Activated T-helper 1 cell treated with anti-CD3 and anti-CD28 coated beads, Interleukin-12 subunit alpha, Interleukin-12 subunit beta, Interleukin-2, Interleukin-4 antibody, amounts not matched to agents 30 ng/mL and 10 ng/mL and 1 ng/mL, durations not matched to agents 14 hours and 24 hours and 36 hours (primary cell): Measurements from ENCODE around the gene SLC16A7. TPM values are rescaled to one million over a fixed set of nuclear protein-coding genes. Genes with fewer than 3 reads are reported as not detected.

Experiments used
- DNase-seq: peaks from one replicate; pipeline ENCODE4 v3.0.0; 2021; ENCODE audit warnings: low spot score
- H3K27ac Mint-ChIP-seq: one replicate; pipeline ENCODE4 v1.8.0; 2021; ENCODE audit warnings: mild to moderate bottlenecking, mixed read lengths
- H3K27me3 Mint-ChIP-seq: one replicate; pipeline ENCODE4 v1.8.0; 2022; ENCODE audit warnings: mild to moderate bottlenecking, moderate library complexity, mixed read lengths; ENCODE audit not compliant: insufficient read depth
- H3K36me3 Mint-ChIP-seq: one replicate; pipeline ENCODE4 v1.8.0; 2021; ENCODE audit warnings: low read depth, mixed read lengths
- H3K4me1 Mint-ChIP-seq: one replicate; pipeline ENCODE4 v1.8.0; 2021; ENCODE audit warnings: low read depth, mixed read lengths
- H3K4me3 Mint-ChIP-seq: one replicate; pipeline ENCODE4 v1.8.0; 2021; ENCODE audit warnings: mild to moderate bottlenecking, moderate library complexity, mixed read lengths
- H3K9me3 Mint-ChIP-seq: one replicate; pipeline ENCODE4 v1.8.0; 2021; ENCODE audit warnings: mixed read lengths
- intact Hi-C: fragments of 100-400 bp; cut with micrococcal nuclease; formaldehyde crosslinking; loops from one replicate; pipeline ENCODE4 v1.15.1; 2024
- total RNA-seq: library from RNA; stranded (reverse); gene quantifications from 2 replicates; pipeline ENCODE4 v1.2.3, GENCODE V29; 2022

SLC16A7 gene
- total RNA-seq, 1 donor from 2014 or later = 38.7 TPM

GRCh38 chr12:59698600-59698999 is 102.8 kb downstream of the SLC16A7 start:
- Mint-ChIP-seq H3K4me1 (no peaks in the 10 kb centered on the region), H3K4me3 (no peak overlapping the region), H3K27me3 (no peaks in the 10 kb centered on the region), H3K36me3 (no peaks in the 10 kb centered on the region), H3K27ac (no peak overlapping the region), H3K9me3 (no peaks in the 10 kb centered on the region)
- intact Hi-C loops = no loop called here
- no peak for DNase-seq

- no peak overlapping the region for H3K4me3 Mint-ChIP-seq
- no peaks in the 10 kb centered on the region for H3K36me3 Mint-ChIP-seq
- no peak for DNase-seq
- H3K4me1 Mint-ChIP-seq = no peaks in the 10 kb centered on the region
- H3K27ac Mint-ChIP-seq = no peak overlapping the region
- H3K9me3 Mint-ChIP-seq = no peaks in the 10 kb centered on the region
- no peaks in the 10 kb centered on the region for H3K27me3 Mint-ChIP-seq
- intact Hi-C loops = no loop called here
Measured at GRCh38 chr12:59699421-59700152, 103.8 kb downstream of the SLC16A7 start.

- Mint-ChIP-seq H3K27ac (no peak overlapping the region), H3K27me3 (no peaks in the 10 kb centered on the region), H3K4me1 (no peaks in the 10 kb centered on the region), H3K4me3 (no peak overlapping the region), H3K9me3 (no peaks in the 10 kb centered on the region), H3K36me3 (no peaks in the 10 kb centered on the region)
- intact Hi-C loops = no loop called here
- no peak for DNase-seq
Measured at GRCh38 chr12:59700153-59700450, 104.3 kb downstream of the SLC16A7 start.

DNA sequence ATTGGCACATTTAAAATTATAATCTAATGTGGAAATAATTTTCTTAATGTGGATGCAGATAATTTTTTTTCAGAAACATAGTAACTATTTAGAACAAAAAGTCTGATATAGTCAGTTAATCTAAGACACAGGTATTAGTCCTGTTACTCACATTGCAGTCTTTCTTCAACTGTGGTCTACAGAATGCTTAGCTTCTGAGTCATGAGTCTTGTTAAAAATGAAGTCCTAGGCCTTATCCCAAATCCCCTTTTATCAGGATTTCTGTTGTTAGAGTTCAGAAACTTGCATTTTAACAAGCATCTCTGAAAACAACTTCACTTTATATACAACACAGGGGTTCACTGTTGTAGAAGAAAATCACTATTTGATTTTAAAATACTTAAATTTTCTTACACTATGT is 112.2 kb downstream of the SLC16A7 start:
- Mint-ChIP-seq H3K4me1 (no peaks in the 10 kb centered on the region), H3K36me3 (peaks cover 5% of the 10 kb centered on the region), H3K9me3 (no peaks in the 10 kb centered on the region), H3K27me3 (no peaks in the 10 kb centered on the region), H3K27ac (no peak overlapping the region), H3K4me3 (no peak overlapping the region)
- intact Hi-C loops = no loop called here
- no peak for DNase-seq

DNA sequence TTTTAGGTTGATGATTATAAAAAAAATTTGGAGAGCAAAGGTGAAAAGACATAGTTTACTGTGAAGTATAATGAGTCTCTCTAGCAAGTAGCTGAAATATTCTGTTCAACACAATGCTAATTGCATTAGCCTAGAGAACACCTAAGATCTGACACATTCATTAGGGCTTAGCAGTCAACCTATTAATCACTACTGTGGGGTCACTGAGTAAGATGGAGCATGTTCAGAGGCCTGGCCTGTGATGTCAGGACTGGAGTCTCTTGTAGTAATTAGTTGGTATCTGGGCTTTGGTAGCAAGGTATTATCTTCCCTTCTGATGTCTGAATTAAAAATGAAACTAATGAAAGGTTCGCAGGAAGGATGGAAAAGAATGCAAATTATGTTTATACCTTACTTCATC is 112.7 kb downstream of the SLC16A7 start:
- H3K36me3 Mint-ChIP-seq = peaks cover 5% of the 10 kb centered on the region
- no peaks in the 10 kb centered on the region for H3K9me3 Mint-ChIP-seq
- H3K27me3 Mint-ChIP-seq = no peaks in the 10 kb centered on the region
- intact Hi-C loops = no loop called here
- no peak overlapping the region for H3K4me3 Mint-ChIP-seq
- no peaks in the 10 kb centered on the region for H3K4me1 Mint-ChIP-seq
- DNase-seq = no peak
- no peak overlapping the region for H3K27ac Mint-ChIP-seq

GRCh38 chr12:59710004-59710628 is 114.3 kb downstream of the SLC16A7 start:
- intact Hi-C loops = no loop called here
- H3K27ac Mint-ChIP-seq = no peak overlapping the region
- no peaks in the 10 kb centered on the region for H3K4me1 Mint-ChIP-seq
- no peak for DNase-seq
- no peaks in the 10 kb centered on the region for H3K27me3 Mint-ChIP-seq
- H3K4me3 Mint-ChIP-seq = no peak overlapping the region
- peaks cover 5% of the 10 kb centered on the region for H3K36me3 Mint-ChIP-seq
- no peaks in the 10 kb centered on the region for H3K9me3 Mint-ChIP-seq

DNA sequence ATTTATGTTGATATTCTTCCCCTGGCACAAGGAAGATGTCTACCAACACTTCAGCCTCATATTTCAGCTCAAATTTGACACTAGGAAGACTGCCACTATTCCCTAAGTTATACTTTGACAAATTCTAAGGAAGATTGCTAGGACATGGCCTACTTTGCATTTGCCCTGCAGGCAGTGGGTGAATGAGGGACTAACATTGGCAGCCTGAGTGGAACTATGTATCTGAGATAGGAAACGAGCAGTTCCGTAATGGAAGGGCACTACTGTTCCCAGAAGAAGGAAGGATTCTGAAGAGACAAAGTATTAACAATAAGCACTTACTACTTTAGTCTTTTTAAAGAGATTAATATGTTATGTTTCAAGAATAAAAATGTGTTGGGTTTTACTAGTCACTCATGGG is 115.1 kb downstream of the SLC16A7 start:
- intact Hi-C loops = no loop called here
- H3K4me3 Mint-ChIP-seq = no peak overlapping the region
- no peaks in the 10 kb centered on the region for H3K4me1 Mint-ChIP-seq
- H3K27me3 Mint-ChIP-seq = no peaks in the 10 kb centered on the region
- peaks cover 2% of the 10 kb centered on the region for H3K36me3 Mint-ChIP-seq
- no peak for DNase-seq
- H3K9me3 Mint-ChIP-seq = no peaks in the 10 kb centered on the region
- no peak overlapping the region for H3K27ac Mint-ChIP-seq

DNA sequence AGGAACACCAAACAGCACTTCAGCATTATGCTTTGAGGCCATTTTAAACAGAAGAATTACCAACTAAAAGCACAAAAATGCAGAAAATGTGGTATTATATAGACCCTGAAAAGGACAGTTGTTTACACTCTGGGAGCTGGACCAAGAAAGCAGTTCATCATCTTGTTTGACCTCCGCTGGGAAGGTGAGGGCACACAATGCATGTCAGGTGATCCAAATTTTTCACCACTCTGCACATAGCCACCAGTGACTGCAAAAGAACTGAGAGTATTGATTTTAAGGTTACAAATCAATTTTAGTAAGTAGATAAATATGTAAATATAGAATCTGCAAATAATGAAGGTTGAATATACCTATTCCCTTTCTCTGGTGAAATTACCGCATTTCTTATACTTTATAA is 119.6 kb downstream of the SLC16A7 start:
- H3K36me3 Mint-ChIP-seq = peaks cover 2% of the 10 kb centered on the region
- no peaks in the 10 kb centered on the region for H3K27me3 Mint-ChIP-seq
- H3K27ac Mint-ChIP-seq = no peak overlapping the region
- no peak overlapping the region for H3K4me3 Mint-ChIP-seq
- no peak for DNase-seq
- no peaks in the 10 kb centered on the region for H3K9me3 Mint-ChIP-seq
- no peaks in the 10 kb centered on the region for H3K4me1 Mint-ChIP-seq
- intact Hi-C loops = no loop called here

GRCh38 chr12:59716043-59716442 is 120.2 kb downstream of the SLC16A7 start:
- Mint-ChIP-seq H3K4me3 (no peak overlapping the region), H3K4me1 (no peaks in the 10 kb centered on the region), H3K27ac (no peak overlapping the region), H3K9me3 (no peaks in the 10 kb centered on the region), H3K36me3 (no peaks in the 10 kb centered on the region), H3K27me3 (no peaks in the 10 kb centered on the region)
- intact Hi-C loops = no loop called here
- DNase-seq = no peak

- no peak for DNase-seq
- no peaks in the 10 kb centered on the region for H3K36me3 Mint-ChIP-seq
- no peak overlapping the region for H3K27ac Mint-ChIP-seq
- no peak overlapping the region for H3K4me3 Mint-ChIP-seq
- no peaks in the 10 kb centered on the region for H3K4me1 Mint-ChIP-seq
- no peaks in the 10 kb centered on the region for H3K27me3 Mint-ChIP-seq
- intact Hi-C loops = no loop called here
- no peaks in the 10 kb centered on the region for H3K9me3 Mint-ChIP-seq
Measured at GRCh38 chr12:59717436-59717835, 121.6 kb downstream of the SLC16A7 start.

- Mint-ChIP-seq H3K27ac (no peak overlapping the region), H3K9me3 (no peaks in the 10 kb centered on the region), H3K4me3 (no peak overlapping the region), H3K36me3 (no peaks in the 10 kb centered on the region), H3K4me1 (no peaks in the 10 kb centered on the region), H3K27me3 (no peaks in the 10 kb centered on the region)
- no peak for DNase-seq
- intact Hi-C loops = no loop called here
Measured at GRCh38 chr12:59719701-59720100, 123.9 kb downstream of the SLC16A7 start.

DNA sequence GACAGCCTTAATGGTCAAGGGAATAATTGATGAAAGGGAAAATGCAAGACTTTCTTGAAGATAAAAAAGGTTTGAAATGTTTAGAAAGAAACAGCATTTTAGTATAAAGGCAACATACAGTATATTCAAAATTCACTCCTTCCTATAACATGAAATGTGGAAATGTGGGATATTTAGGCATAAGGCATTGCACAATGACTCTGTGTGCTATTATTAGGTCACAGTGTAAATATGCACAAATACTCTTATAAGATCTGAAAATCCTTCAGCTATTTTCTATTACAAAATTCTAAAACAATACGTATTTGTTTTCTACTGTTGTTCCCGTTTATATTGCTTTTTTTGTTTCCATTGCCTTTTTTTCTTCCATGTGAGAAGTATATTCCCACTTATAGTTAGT is 127.7 kb downstream of the SLC16A7 start:
- H3K9me3 Mint-ChIP-seq = no peaks in the 10 kb centered on the region
- DNase-seq = no peak
- intact Hi-C loops = no loop called here
- no peaks in the 10 kb centered on the region for H3K27me3 Mint-ChIP-seq
- no peaks in the 10 kb centered on the region for H3K4me1 Mint-ChIP-seq
- H3K27ac Mint-ChIP-seq = no peak overlapping the region
- no peak overlapping the region for H3K4me3 Mint-ChIP-seq
- no peaks in the 10 kb centered on the region for H3K36me3 Mint-ChIP-seq

DNA sequence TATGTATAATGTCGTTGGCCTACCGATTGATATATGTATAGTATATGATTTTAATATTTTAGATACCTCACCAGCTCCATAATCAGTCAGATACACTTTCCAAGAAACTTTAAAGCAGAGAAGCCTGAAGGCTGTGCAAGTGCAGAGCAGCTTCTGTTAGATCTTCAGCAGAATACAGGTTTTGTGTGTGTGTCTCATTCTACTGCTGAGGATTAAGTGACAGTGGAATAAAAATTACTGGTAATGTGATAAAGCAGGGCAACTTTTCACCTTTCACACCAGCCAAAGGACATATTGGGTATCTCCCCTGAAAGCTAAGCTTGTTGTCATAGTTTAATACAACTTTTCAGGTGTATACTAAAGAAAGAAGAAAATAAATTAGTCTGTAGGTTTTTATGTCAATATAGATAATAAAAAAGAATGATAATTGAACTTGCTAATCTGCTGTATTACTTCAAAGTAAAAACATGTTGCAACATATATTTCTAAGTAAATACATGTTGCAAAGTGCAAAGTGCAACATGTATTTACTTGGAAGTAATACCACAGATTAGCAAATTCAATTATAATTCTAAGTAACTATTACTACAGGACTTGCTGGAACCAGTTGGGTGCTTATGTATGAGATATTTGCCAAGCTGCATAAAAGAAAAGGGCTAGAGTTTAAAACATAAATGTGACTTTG is 128.3 kb downstream of the SLC16A7 start:
- H3K27ac Mint-ChIP-seq = no peak overlapping the region
- no peaks in the 10 kb centered on the region for H3K4me1 Mint-ChIP-seq
- H3K36me3 Mint-ChIP-seq = no peaks in the 10 kb centered on the region
- no peak for DNase-seq
- H3K9me3 Mint-ChIP-seq = no peaks in the 10 kb centered on the region
- H3K27me3 Mint-ChIP-seq = no peaks in the 10 kb centered on the region
- no peak overlapping the region for H3K4me3 Mint-ChIP-seq
- intact Hi-C loops = no loop called here
